Measurements from ENCODE around the gene ZNF536.
"Not testable (repeated sequence)": the region's sequence is repeated elsewhere in the genome, so short reads cannot be mapped to it uniquely, and the experiment has no call there.

The ZNF536 gene

GRCh38 chr19:30390356-30390988 is 18.3 kb downstream of the ZNF536 start:
- DNase-seq: no peak

GRCh38 chr19:30391052-30391451 is 18.9 kb downstream of the ZNF536 start:
- DNase-seq: no peak

GRCh38 chr19:30391554-30392551 is 19.7 kb downstream of the ZNF536 start:
- peak; percentile 71 for DNase-seq

DNA sequence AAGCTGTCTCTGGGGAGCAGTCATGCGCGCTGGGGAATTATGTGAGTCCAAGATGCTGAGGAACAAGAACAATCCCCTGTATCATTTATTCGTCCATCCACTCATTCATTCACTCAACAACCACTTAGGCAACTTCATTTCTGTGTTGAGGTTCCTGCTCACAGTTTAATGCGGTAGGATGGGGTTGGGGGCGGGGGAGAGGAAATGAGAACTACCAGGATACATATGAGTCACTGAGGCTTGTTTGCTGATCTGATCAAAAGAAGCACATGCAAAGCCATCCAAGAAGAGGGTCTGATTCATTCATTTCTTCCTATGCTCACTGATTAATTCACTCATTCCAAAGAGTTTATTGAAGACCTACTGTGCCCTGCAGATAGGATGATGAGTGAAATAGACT is 20.9 kb downstream of the ZNF536 start:
- no peak for DNase-seq

GRCh38 chr19:30393729-30394480 is 21.7 kb downstream of the ZNF536 start:
- no peak for DNase-seq

DNA sequence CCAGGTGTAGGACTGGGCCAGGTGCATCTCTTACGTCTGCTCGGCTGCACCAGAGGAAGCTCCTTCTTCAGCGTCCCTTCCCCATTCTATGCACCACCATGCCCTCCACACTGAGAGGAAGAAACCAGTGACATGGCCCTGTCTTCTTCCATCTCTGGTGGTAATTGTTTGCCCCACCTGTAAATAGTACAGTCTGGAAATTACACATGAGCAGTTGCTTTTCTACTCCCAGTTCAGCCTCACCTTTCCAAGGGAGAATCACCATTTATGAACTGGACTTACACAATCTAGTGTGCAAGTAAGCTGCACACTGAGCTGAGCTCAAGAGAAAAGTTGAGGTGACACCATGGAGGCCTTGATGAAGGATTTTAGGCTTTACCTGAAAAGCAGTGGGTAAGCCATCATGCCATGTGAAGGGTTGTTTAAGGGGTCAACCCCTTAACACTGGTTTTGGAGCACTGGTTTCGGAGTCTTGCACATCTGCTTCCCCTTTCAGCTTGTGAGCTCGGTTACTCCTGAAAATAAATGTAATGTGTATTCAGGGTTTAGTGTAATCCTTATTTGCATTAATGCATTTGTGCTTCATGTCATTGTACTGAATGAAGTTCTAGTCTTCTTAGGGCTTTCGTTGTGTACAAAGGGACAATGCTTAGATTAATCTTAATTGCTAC is 22.4 kb downstream of the ZNF536 start:
- no peak for DNase-seq

DNA sequence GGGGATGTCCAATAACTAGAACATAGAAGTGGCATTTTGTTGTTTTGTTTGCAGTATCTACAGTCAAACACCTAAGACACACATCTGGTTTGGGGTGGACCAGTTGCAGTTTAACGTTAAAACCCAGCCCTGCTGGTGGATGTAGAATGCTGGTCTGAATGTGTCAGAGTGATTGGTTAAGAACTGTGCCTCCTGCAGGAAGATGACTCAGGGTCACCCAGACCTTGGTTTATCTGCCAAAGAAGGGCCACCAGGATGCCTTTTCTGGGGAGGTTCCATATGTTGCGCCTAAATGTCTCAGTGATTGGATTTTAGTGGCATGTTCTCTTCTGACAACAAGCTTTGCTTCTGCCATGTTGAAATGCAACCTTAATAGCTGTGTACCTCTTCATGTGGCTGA is 23.1 kb downstream of the ZNF536 start:
- DNase-seq: no peak

GRCh38 chr19:30398539-30398938 is 26.4 kb downstream of the ZNF536 start:
- not testable (repeated sequence) for DNase-seq

GRCh38 chr19:30401956-30402355 is 29.8 kb downstream of the ZNF536 start:
- DNase-seq: no peak

GRCh38 chr19:30402436-30403202 is 30.4 kb downstream of the ZNF536 start:
- DNase-seq: no peak

DNA sequence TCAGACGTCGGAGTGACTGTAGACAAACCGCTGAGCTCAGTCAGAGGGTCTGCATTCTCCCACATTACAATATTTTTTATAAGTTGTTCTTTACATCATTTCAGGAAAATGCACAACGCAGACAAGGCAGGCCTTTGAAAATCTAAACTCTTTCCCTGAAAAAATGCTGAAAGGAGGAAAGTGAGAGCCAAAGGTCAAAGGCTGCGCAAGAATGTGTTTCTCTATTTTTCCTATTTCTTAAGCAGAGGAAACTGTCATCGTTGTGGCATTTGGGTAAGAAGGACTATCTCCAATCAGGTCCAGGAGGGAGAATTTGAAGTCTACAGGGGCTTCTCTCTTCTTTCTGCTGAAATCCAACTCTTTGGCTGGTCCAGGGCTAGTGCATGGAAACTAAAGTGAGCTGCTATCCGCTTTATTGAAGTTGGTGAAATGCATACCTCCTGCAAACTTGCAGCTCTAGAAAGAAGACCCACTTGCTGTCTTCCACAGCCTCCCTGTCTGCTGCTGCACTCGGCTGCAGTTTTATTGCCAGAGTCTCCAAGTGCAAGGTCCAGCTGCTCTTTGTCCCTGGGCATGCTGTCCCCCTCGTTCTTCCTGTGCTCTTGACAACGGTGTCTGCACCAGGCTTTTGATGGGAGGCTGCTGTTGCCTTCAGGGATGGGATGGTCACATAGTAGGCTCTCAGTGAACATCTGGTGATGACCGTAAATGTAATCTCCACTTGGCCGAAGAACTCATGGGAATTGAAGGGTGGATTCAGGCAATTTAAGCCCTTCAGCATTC is 31.2 kb downstream of the ZNF536 start:
- DNase-seq: no peak

DNA sequence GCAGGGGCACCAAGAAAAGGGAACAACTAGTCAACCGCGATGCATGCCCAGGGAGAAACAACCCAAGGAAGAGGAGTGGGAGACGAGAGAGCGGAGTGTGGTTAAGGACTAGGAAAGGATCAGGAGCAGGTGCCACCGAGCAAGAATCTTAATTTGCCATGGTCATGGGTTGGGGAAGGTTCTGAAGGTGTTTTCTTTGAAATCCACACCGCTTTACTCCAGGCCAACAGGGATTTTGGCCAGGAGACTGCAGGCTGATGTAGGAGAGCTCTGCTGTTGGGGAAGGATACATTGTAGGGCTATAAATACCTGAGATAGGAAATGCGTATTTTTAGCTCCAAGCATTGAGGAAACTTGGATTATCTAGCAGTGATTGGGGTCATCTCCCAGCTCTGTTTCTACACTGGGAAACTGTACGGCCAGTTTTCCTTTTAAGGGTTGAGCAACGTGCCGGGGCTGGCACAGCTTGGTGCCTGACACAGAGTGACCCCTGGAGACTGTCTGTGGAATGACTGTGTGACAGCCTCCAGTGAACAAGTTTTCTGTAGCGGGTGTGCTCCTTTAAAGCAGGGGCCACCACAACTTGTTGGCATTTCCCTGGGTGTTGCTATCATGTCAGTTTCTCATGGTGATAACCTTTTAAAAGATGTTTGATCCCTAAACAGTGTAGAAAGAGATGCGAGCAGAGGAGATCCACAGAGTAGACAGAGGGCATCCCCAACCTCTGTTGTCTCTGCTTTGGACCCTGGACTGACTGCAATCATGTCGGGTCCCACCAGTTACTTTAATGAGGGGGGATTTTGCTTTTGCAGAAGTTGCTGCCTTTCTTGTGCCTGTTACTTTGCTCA is 34.3 kb downstream of the ZNF536 start:
- no peak for DNase-seq

- no peak for DNase-seq
These were observed 35.0 kb downstream of the ZNF536 start for GRCh38 chr19:30407068-30407709.

DNA sequence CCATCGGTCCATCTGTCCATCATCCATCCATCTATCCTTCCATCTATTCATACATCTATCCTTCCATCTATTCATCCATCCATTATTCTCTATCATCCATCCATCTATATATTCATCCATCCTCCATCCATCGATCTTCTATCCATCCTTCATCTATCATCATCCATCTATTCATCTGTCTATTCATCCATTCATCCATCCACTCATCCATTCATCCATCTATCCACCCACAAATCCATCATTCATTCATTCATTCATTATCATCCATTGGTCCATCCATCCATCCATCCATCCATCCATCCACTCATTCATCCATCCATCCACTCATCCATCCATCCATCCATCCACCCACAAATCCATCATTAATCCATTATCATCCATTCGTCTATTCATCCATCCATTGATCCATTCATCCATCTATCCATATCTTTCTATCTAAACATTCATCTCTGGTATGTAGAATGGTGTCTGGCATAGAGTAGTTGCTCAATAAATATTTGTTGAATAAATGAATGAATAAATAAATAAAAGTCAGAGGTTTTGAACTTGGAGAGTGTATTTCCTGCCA is 36.6 kb downstream of the ZNF536 start:
- no peak for DNase-seq

DNA sequence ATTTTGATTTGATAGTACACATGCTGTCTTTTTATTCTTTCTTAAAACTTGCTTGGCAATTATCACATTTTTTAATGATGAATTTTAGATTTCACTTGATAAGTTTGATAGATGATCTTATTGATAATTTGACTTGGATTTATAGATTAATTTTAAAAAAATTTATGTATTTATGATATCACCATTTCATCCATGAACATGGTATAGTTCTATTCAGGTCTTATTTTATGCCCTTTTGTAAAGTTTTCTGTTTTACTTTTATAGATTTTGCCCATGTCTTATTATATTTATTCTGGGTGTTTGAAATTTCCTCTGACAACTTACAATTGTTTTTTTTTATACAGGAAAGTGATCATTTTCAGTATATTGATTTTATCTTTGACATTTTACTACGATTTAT is 39.5 kb downstream of the ZNF536 start:
- DNase-seq: no peak

- no peak for DNase-seq
These were observed 44.2 kb downstream of the ZNF536 start for GRCh38 chr19:30416375-30416774.

DNA sequence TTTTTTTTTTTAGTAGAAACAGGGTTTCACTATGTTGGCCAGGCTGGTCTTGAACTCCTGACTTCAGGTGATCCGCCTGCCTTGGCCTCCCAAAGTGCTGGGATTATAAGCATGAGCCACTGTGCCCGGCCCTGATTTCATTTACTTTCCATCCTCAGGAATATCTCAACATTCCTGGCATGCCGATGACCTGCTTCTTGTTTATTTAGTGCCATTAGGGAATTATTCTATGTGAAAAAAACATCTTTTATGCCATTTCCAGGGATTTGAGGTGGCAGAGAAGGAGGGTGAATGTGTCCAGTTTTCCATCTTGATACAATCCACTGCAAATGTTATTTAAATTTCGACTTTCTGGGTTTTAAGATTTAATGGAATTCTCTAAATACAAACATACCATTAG is 45.0 kb downstream of the ZNF536 start:
- not testable (repeated sequence) for DNase-seq

DNA sequence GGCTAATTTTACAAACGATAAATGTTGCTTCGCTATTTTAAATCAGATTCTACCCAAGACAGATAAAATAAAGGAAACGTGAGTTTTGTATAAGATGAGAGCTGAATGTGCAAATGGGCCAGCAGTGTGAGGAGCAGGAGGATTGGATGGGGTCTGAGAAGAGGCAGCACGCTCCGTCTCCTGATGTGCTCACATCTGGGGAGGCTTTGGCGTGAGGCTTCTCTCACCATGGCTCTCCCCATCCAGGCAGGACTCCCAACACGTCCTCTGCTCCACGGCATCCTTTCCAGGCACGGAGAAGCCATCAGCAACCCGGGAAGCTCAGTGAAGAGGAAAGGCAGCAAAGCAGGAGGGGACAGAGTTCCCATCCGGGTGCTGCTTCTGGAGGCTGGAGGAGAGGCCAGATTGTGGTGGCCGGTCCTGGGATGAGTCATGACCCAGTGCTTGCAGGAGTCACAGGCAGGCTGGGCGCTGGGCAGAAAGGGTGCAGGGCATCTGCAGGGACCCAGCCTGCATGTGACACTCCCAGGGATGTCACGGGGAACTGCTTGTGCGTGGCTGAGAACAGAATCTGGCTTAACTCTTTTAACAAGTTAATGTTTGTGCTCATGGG is 47.5 kb downstream of the ZNF536 start:
- DNase-seq: no peak

GRCh38 chr19:30420316-30420715 is 48.1 kb downstream of the ZNF536 start:
- DNase-seq: no peak
